HEK293 (cell line): ENCODE results near the gene ITGA11.

ENCODE experiments used
- CTCF ChIA-PET: fragments of 350-600 bp; formaldehyde crosslinking; extraction: SDS; loops from one replicate; lab custom pipeline; 2021; ENCODE audit warnings: antibody characterized with exemption; lab: Yijun Ruan, JAX
- POLR2A ChIA-PET: fragments of 300-600 bp; formaldehyde crosslinking; extraction: SDS; loops from one replicate; lab custom pipeline; 2020; ENCODE audit warnings: antibody characterized with exemption, inconsistent platforms; lab: Yijun Ruan, JAX
- H3K27ac ChIP-seq: fragments of 200-500 bp; sonication (Bioruptor generic); 2 replicates; pipeline ENCODE4 v1.5.1; 2014; ENCODE audit warnings: low read depth, low read length, control low read depth, inconsistent platforms; ENCODE audit errors: extremely low read depth
- H3K36me3 ChIP-seq, 2 experiments: fragments of 200-500 bp in 1 of 2; sonication (Bioruptor generic) in 1 of 2; 1 replicate in 1 of 2; 2 replicates in 1 of 2; pipeline ENCODE4 v1.5.1; 2014 to 2017; ENCODE audit warnings: inconsistent platforms in 2 of 2, low read length in 2 of 2; ENCODE audit not compliant: control insufficient read depth in 2 of 2, insufficient read depth in 1 of 2
- H3K4me1 ChIP-seq: fragments of 200-500 bp; sonication (Bioruptor generic); 2 replicates; pipeline ENCODE4 v1.5.1; 2014; ENCODE audit warnings: mild to moderate bottlenecking, low read length, inconsistent platforms; ENCODE audit not compliant: control insufficient read depth, insufficient read depth
- H3K4me3 ChIP-seq: 2 replicates; pipeline ENCODE4 v1.5.1; 2011; ENCODE audit warnings: low read depth, mild to moderate bottlenecking, control low read depth, low read length, moderate library complexity
- H3K9me3 ChIP-seq: fragments of 200-500 bp; sonication (Bioruptor generic); 2 replicates; pipeline ENCODE4 v1.5.1; 2014; ENCODE audit warnings: low read depth, low read length, inconsistent platforms; ENCODE audit not compliant: control insufficient read depth, insufficient read depth
- EGR2 ChIP-seq: fragments of 450-650 bp; formaldehyde crosslinking; IDR thresholded peaks from 2 replicates; pipeline ENCODE4 v1.5.1; 2016; ENCODE audit warnings: low read depth, missing biosample characterization, missing genetic modification characterization
- MYNN ChIP-seq: fragments of 450-650 bp; formaldehyde crosslinking; IDR thresholded peaks from 2 replicates; pipeline ENCODE4 v1.5.1; 2016; ENCODE audit warnings: missing biosample characterization, missing genetic modification characterization, borderline replicate concordance
- SCRT2 ChIP-seq: fragments of 450-650 bp; formaldehyde crosslinking; IDR thresholded peaks from 2 replicates; pipeline ENCODE4 v1.5.1; 2016; ENCODE audit warnings: missing biosample characterization, missing genetic modification characterization
- ZBTB1 ChIP-seq: fragments of 450-650 bp; formaldehyde crosslinking; IDR thresholded peaks from 2 replicates; pipeline ENCODE4 v1.5.1; 2016; ENCODE audit warnings: missing biosample characterization, missing genetic modification characterization
- ZBTB44 ChIP-seq: fragments of 450-650 bp; IDR thresholded peaks from 2 replicates; pipeline ENCODE4 v1.5.1; 2018; ENCODE audit warnings: missing biosample characterization, mild to moderate bottlenecking, missing genetic modification characterization
- ZFHX2 ChIP-seq: fragments of 450-650 bp; formaldehyde crosslinking; conservative IDR thresholded peaks from 2 replicates; pipeline ENCODE4 v1.5.1; 2016; ENCODE audit warnings: missing biosample characterization, missing genetic modification characterization
- ZNF132 ChIP-seq: fragments of 450-650 bp; formaldehyde crosslinking; IDR thresholded peaks from 2 replicates; pipeline ENCODE4 v1.5.1; 2017; ENCODE audit warnings: missing biosample characterization, missing genetic modification characterization, borderline replicate concordance
- ZNF558 ChIP-seq: fragments of 450-650 bp; formaldehyde crosslinking; IDR thresholded peaks from 2 replicates; pipeline ENCODE4 v1.5.1; 2016; ENCODE audit warnings: missing biosample characterization, missing genetic modification characterization
- ZNF639 ChIP-seq: fragments of 450-650 bp; formaldehyde crosslinking; IDR thresholded peaks from 2 replicates; pipeline ENCODE4 v1.5.1; 2016; ENCODE audit warnings: missing biosample characterization, missing genetic modification characterization
- ZNF776 ChIP-seq: fragments of 450-650 bp; formaldehyde crosslinking; IDR thresholded peaks from 2 replicates; pipeline ENCODE4 v1.5.0; 2017; ENCODE audit warnings: missing biosample characterization, missing genetic modification characterization, borderline replicate concordance
- ZSCAN16 ChIP-seq: fragments of 450-650 bp; formaldehyde crosslinking; IDR thresholded peaks from 2 replicates; pipeline ENCODE4 v1.5.1; 2016; ENCODE audit warnings: missing biosample characterization, missing genetic modification characterization

Gene ITGA11

GRCh38 chr15:68444336-68444735, 12.4 kb upstream of the ITGA11 start:
- ChIA-PET CTCF (no interaction called here), POLR2A (no interaction called here)
- Histone ChIP-seq H3K4me3 (no peak overlapping the region), H3K27ac (no peak overlapping the region), H3K36me3 (no peaks in the 10 kb centered on the region), H3K4me1 (no peaks in the 10 kb centered on the region), H3K9me3 (no peaks in the 10 kb centered on the region)
- TF ChIP-seq ZNF558 (tag by site-specific recombination): peak; percentile 99
- TF ChIP-seq ZBTB1: no peak

GRCh38 chr15:68442903-68443302, 10.9 kb upstream of the ITGA11 start:
- H3K4me3 ChIP-seq: no peak overlapping the region
- ChIA-PET CTCF (interaction anchor here (1.3 kb wide), 1 partner anchor 20 kb away, joined by 6 read pairs; no protein-coding TSS in a partner anchor), POLR2A (no interaction called here)
- no peak overlapping the region for H3K27ac ChIP-seq
- no peaks in the 10 kb centered on the region for H3K9me3 ChIP-seq
- TF ChIP-seq ZNF776 (tag by site-specific recombination): no peak
- TF ChIP-seq MYNN (tag by site-specific recombination): no peak
- TF ChIP-seq ZSCAN16: no peak
- TF ChIP-seq ZBTB44 (tag by site-specific recombination): no peak
- H3K36me3 ChIP-seq: no peaks in the 10 kb centered on the region
- no peaks in the 10 kb centered on the region for H3K4me1 ChIP-seq

DNA sequence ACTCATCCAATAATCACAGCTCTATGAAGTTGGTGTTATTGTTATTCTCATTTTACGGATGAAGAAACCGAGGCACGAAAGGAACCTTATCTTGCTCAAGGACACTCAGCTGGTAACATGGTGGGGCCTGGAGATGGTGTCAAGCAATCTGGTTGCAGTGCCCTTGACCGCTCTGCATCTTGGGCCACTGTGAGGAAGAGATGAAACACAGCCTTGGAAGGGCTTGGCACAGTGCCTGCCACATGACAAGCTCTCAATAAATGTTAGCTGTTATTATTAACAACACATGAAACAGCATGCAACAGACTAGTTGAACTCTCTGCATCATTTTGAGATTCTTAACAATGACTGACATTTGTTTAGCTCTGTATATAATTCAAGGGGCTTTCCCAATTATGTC, 10.1 kb upstream of the ITGA11 start:
- TF ChIP-seq ZNF132 (tag by site-specific recombination) (no peak), SCRT2 (tag by site-specific recombination) (peak; percentile 50; the same call in 1 of the 2 replicates)
- POLR2A ChIA-PET: no interaction called here
- no peak overlapping the region for H3K4me3 ChIP-seq
- no peak overlapping the region for H3K27ac ChIP-seq
- CTCF ChIA-PET: interaction anchor here (1.3 kb wide), 1 partner anchor 19 kb away, joined by 6 read pairs; no protein-coding TSS in a partner anchor
- H3K4me1 ChIP-seq: no peaks in the 10 kb centered on the region
- H3K36me3 ChIP-seq: no peaks in the 10 kb centered on the region
- no peaks in the 10 kb centered on the region for H3K9me3 ChIP-seq

GRCh38 chr15:68441045-68441743, 9.2 kb upstream of the ITGA11 start:
- ChIA-PET CTCF (interaction anchor here (1.2 kb wide), 1 partner anchor 29 kb away, joined by 3 read pairs; no protein-coding TSS in a partner anchor), POLR2A (no interaction called here)
- H3K27ac ChIP-seq: no peak overlapping the region

More at GRCh38 chr15:68441045-68441743, 9.2 kb upstream of the ITGA11 start:
- Histone ChIP-seq H3K4me1 (no peaks in the 10 kb centered on the region), H3K4me3 (no peak overlapping the region), H3K36me3 (no peaks in the 10 kb centered on the region), H3K9me3 (no peaks in the 10 kb centered on the region)
- TF ChIP-seq ZFHX2 (tag by site-specific recombination): peak; percentile 64
- peak; percentile 65; the same call in 1 of the 2 replicates for TF ChIP-seq EGR2 (tag by site-specific recombination)
- TF ChIP-seq ZNF639 (tag by site-specific recombination): no peak
